Measurements from ENCODE around the gene OPCML. TPM values are rescaled to one million over a fixed set of nuclear protein-coding genes. Genes with fewer than 3 reads are reported as not detected.

Gene OPCML
- total RNA-seq, 1 donor from 2014 or later = 0.61 TPM

DNA sequence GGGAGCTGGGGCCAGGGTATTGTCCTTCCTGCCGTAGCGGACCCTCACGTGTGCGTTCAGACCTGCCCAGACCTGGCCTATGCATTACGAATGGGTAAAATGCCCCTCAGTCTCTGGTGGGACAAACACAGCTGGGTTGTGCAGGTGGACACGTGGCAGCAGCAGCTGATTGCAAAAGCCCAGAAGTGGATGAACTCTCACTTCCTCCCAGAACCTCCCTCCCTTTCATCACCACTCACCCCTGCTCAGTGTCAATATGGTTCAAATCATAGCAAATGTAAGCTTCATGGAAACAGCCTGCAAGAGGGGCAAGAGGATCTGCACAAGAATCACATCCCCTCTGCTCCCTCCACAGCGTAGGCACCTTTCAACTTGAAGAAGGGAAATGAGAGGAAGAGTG is 352.1 kb downstream of the OPCML start:
- Mint-ChIP-seq H3K36me3 (ENCODE audit: unreplicated experiment) (no peaks in the 10 kb centered on the region), H3K4me1 (ENCODE audit: low read depth, unreplicated experiment) (peaks cover under 1% of the 10 kb centered on the region), H3K27ac (ENCODE audit: unreplicated experiment) (no peak overlapping the region), H3K4me3 (ENCODE audit: unreplicated experiment) (no peak overlapping the region), H3K9me3 (ENCODE audit: unreplicated experiment) (peaks cover 3% of the 10 kb centered on the region), H3K27me3 (ENCODE audit: unreplicated experiment) (peaks cover 2% of the 10 kb centered on the region)
- TF ChIP-seq, protein P1, sequence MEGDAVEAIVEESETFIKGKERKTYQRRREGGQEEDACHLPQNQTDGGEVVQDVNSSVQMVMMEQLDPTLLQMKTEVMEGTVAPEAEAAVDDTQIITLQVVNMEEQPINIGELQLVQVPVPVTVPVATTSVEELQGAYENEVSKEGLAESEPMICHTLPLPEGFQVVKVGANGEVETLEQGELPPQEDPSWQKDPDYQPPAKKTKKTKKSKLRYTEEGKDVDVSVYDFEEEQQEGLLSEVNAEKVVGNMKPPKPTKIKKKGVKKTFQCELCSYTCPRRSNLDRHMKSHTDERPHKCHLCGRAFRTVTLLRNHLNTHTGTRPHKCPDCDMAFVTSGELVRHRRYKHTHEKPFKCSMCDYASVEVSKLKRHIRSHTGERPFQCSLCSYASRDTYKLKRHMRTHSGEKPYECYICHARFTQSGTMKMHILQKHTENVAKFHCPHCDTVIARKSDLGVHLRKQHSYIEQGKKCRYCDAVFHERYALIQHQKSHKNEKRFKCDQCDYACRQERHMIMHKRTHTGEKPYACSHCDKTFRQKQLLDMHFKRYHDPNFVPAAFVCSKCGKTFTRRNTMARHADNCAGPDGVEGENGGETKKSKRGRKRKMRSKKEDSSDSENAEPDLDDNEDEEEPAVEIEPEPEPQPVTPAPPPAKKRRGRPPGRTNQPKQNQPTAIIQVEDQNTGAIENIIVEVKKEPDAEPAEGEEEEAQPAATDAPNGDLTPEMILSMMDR (IDR thresholded peaks at IDR 0.05; ENCODE audit: partially characterized antibody, unreplicated experiment) = no peak
- no peak for DNase-seq

DNA sequence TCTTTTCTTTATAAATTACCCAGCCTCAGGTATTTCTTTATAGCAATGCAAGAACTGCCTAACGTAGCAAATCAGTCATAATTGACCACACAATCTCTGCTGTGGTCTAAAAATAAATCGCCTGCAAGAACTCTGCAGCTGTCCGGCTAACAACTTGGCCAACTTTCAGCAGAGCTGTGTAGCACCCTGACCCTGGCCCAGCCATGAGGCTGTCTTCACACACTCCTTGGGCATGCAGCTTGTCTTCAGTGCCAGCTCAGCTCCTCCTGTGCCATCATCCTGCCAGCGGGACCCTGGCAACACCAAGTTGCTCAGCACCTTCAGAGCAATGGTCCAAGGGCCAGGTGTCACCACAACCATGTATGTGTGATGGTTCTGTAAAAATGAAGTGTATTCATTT is 355.6 kb downstream of the OPCML start:
- peaks cover 3% of the 10 kb centered on the region for H3K9me3 Mint-ChIP-seq (ENCODE audit: unreplicated experiment)
- no peak overlapping the region for H3K4me3 Mint-ChIP-seq (ENCODE audit: unreplicated experiment)
- TF ChIP-seq, protein P1 (IDR thresholded peaks at IDR 0.05; ENCODE audit: partially characterized antibody, unreplicated experiment) = no peak
- no peaks in the 10 kb centered on the region for H3K36me3 Mint-ChIP-seq (ENCODE audit: unreplicated experiment)
- H3K4me1 Mint-ChIP-seq (ENCODE audit: low read depth, unreplicated experiment) = peaks cover 1% of the 10 kb centered on the region
- no peak overlapping the region for H3K27ac Mint-ChIP-seq (ENCODE audit: unreplicated experiment)
- H3K27me3 Mint-ChIP-seq (ENCODE audit: unreplicated experiment) = peaks cover 3% of the 10 kb centered on the region
- DNase-seq = no peak

DNA sequence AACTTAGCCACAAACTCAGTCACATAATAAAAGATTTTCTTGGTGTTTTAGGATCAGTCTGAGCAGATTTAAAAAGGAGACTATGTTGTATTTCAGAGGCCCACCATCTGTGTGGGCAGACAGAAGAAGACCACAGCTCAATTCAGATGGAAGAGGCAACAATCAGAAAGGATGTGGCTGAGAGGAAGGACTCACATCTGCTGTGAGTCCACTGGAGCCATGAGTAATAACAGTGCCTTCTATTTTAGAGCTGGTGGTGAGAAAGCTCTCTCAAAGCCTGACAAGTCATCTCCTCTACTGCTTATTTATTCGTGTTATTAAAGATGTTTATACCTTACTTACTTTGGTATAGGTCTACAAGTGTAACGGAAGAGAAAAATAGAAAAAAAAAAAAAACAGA is 357.2 kb downstream of the OPCML start:
- peaks cover 3% of the 10 kb centered on the region for H3K9me3 Mint-ChIP-seq (ENCODE audit: unreplicated experiment)
- H3K4me1 Mint-ChIP-seq (ENCODE audit: low read depth, unreplicated experiment) = peaks cover 9% of the 10 kb centered on the region
- no peaks in the 10 kb centered on the region for H3K36me3 Mint-ChIP-seq (ENCODE audit: unreplicated experiment)
- no peak overlapping the region for H3K27ac Mint-ChIP-seq (ENCODE audit: unreplicated experiment)
- TF ChIP-seq, protein P1 (IDR thresholded peaks at IDR 0.05; ENCODE audit: partially characterized antibody, unreplicated experiment) = no peak
- H3K4me3 Mint-ChIP-seq (ENCODE audit: unreplicated experiment) = no peak overlapping the region
- peaks cover 3% of the 10 kb centered on the region for H3K27me3 Mint-ChIP-seq (ENCODE audit: unreplicated experiment)
- no peak for DNase-seq

DNA sequence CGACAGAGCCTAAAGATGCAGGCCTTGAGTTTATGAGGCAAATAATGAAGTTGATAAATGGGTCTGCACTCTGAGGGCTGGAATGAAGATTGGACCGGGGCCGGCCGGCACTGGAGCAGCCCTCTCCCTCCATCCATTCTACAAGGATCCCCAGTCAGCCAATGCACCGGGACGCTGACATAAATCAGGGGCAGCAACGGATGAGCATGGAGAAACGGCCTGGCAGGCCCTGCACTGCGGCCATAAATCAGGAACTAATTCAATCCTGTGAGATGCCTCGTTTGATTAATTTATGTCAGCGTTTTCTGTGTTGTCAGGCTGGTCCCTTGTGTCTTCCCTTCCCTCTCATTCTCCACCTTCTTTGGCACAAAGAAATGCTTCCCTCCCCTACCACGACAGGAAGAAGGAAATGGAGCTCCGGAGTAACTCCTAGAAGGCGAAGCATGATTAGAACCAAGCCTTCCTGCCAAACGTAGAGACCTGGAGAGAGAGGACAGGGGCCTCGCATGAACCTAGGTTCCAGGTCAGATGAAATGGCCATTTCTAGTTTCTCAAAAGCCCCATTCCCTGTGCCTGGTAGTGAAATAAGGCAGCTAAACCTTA is 358.4 kb downstream of the OPCML start:
- Mint-ChIP-seq H3K9me3 (ENCODE audit: unreplicated experiment) (no peaks in the 10 kb centered on the region), H3K27ac (ENCODE audit: unreplicated experiment) (no peak overlapping the region), H3K27me3 (ENCODE audit: unreplicated experiment) (peaks cover 3% of the 10 kb centered on the region), H3K4me1 (ENCODE audit: low read depth, unreplicated experiment) (peaks cover 9% of the 10 kb centered on the region), H3K4me3 (ENCODE audit: unreplicated experiment) (no peak overlapping the region), H3K36me3 (ENCODE audit: unreplicated experiment) (no peaks in the 10 kb centered on the region)
- DNase-seq = no peak
- TF ChIP-seq, protein P1 (IDR thresholded peaks at IDR 0.05; ENCODE audit: partially characterized antibody, unreplicated experiment) = no peak

DNA sequence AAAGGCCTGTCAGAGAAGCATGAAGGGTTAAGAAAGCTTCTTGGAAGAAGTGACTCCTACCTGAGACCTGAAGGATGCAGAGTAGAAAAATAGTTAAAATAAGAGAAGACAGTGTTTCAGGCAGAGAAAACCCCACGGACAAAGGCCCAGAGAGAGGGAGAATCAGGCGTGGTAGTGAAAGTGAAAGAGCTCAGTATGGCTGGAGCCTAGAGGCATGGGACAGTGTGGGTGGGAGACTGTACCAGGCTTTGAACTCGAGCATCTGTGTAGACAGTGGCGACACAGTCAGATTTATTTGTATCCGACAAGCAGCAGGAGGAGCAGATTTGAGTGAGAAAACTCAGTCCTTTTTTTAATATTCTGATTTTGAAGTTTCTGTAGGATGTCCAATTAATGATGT is 360.0 kb downstream of the OPCML start:
- Mint-ChIP-seq H3K36me3 (ENCODE audit: unreplicated experiment) (no peaks in the 10 kb centered on the region), H3K27ac (ENCODE audit: unreplicated experiment) (no peak overlapping the region), H3K27me3 (ENCODE audit: unreplicated experiment) (peaks cover 3% of the 10 kb centered on the region), H3K9me3 (ENCODE audit: unreplicated experiment) (no peaks in the 10 kb centered on the region), H3K4me3 (ENCODE audit: unreplicated experiment) (no peak overlapping the region), H3K4me1 (ENCODE audit: low read depth, unreplicated experiment) (peaks cover 9% of the 10 kb centered on the region)
- DNase-seq = no peak
- TF ChIP-seq, protein P1 (IDR thresholded peaks at IDR 0.05; ENCODE audit: partially characterized antibody, unreplicated experiment) = no peak
